Central memory CD8-positive, alpha-beta T cell (primary cell): ENCODE measurements around the gene DNAJC1.
"Not testable (repeated sequence)": the region's sequence is repeated elsewhere in the genome, so short reads cannot be mapped to it uniquely, and the experiment has no call there.

Experiments
- ATAC-seq: fragments of 150-1000 bp; cut with Tn5 transposase; replicated peaks from 2 replicates; pipeline ENCODE4 v1.10.0; 2022; ENCODE audit warnings: mild to moderate bottlenecking, moderate FRiP score, moderate number of reproducible peaks; ENCODE audit not compliant: poor library complexity, severe bottlenecking; ENCODE audit errors: extremely low read depth
- DNase-seq, 2 donors: peaks; one replicate each; pipeline ENCODE4 v3.0.0; 2021; ENCODE audit warnings: low spot score in 2 of 2
- H3K27ac Mint-ChIP-seq: one replicate; pipeline ENCODE4 v1.8.0; 2022; ENCODE audit warnings: low read depth, mild to moderate bottlenecking, moderate library complexity, mixed read lengths
- H3K27me3 Mint-ChIP-seq: one replicate; pipeline ENCODE4 v1.8.0; 2022; ENCODE audit warnings: mixed read lengths
- H3K36me3 Mint-ChIP-seq: one replicate; pipeline ENCODE4 v1.8.0; 2022; ENCODE audit warnings: mild to moderate bottlenecking, moderate library complexity, mixed read lengths; ENCODE audit not compliant: insufficient read depth
- H3K4me1 Mint-ChIP-seq: one replicate; pipeline ENCODE4 v1.8.0; 2022; ENCODE audit warnings: mixed read lengths
- H3K4me3 Mint-ChIP-seq: one replicate; pipeline ENCODE4 v1.8.0; 2022; ENCODE audit warnings: mild to moderate bottlenecking, moderate library complexity, mixed read lengths
- H3K9me3 Mint-ChIP-seq: one replicate; pipeline ENCODE4 v1.8.0; 2022; ENCODE audit warnings: mixed read lengths

The DNAJC1 gene

GRCh38 chr10:21869087-21869486, 134.4 kb downstream of the DNAJC1 start:
- H3K27me3 Mint-ChIP-seq, ATAC-seq, H3K9me3 Mint-ChIP-seq, H3K27ac Mint-ChIP-seq, H3K4me1 Mint-ChIP-seq, H3K4me3 Mint-ChIP-seq, DNase-seq: not testable (repeated sequence)
- H3K36me3 Mint-ChIP-seq, result peaks cover 11% of the 10 kb centered on the region

GRCh38 chr10:21860718-21861117, 142.8 kb downstream of the DNAJC1 start:
- ATAC-seq (no peak), DNase-seq (no peak)
- H3K36me3 Mint-ChIP-seq, result peaks cover 2% of the 10 kb centered on the region
- no peaks in the 10 kb centered on the region for H3K9me3 Mint-ChIP-seq
- H3K27me3 Mint-ChIP-seq, result no peaks in the 10 kb centered on the region
- no peak overlapping the region for H3K27ac Mint-ChIP-seq
- H3K4me1 Mint-ChIP-seq, result peaks cover 6% of the 10 kb centered on the region
- H3K4me3 Mint-ChIP-seq, result no peak overlapping the region

GRCh38 chr10:21858455-21858854, 145.1 kb downstream of the DNAJC1 start:
- no peaks in the 10 kb centered on the region for H3K9me3 Mint-ChIP-seq
- peaks cover 4% of the 10 kb centered on the region for H3K36me3 Mint-ChIP-seq
- no peaks in the 10 kb centered on the region for H3K27me3 Mint-ChIP-seq

GRCh38 chr10:21849607-21850006, 153.9 kb downstream of the DNAJC1 start:
- Mint-ChIP-seq H3K4me3 (no peak overlapping the region), H3K9me3 (peaks cover 5% of the 10 kb centered on the region), H3K27me3 (no peaks in the 10 kb centered on the region), H3K27ac (no peak overlapping the region), H3K4me1 (peaks cover 6% of the 10 kb centered on the region), H3K36me3 (peaks cover 6% of the 10 kb centered on the region)
- DNase-seq (no peak), ATAC-seq (no peak)

More at GRCh38 chr10:21858455-21858854, 145.1 kb downstream of the DNAJC1 start:
- DNase-seq (no peak), ATAC-seq (no peak)
- peaks cover 6% of the 10 kb centered on the region for H3K4me1 Mint-ChIP-seq
- no peak overlapping the region for H3K4me3 Mint-ChIP-seq
- H3K27ac Mint-ChIP-seq, result no peak overlapping the region

- H3K4me3 Mint-ChIP-seq, result no peak overlapping the region
- ATAC-seq (no peak), DNase-seq (no peak)
- H3K4me1 Mint-ChIP-seq, result no peaks in the 10 kb centered on the region
- H3K27ac Mint-ChIP-seq, result no peak overlapping the region
- H3K9me3 Mint-ChIP-seq, result peaks cover 14% of the 10 kb centered on the region
- no peaks in the 10 kb centered on the region for H3K27me3 Mint-ChIP-seq
- peaks cover 5% of the 10 kb centered on the region for H3K36me3 Mint-ChIP-seq
These were observed 159.9 kb downstream of the DNAJC1 start for GRCh38 chr10:21843645-21844044.

GRCh38 chr10:21841273-21841672, 162.3 kb downstream of the DNAJC1 start:
- ATAC-seq, H3K9me3 Mint-ChIP-seq, H3K27ac Mint-ChIP-seq, H3K4me1 Mint-ChIP-seq, H3K4me3 Mint-ChIP-seq, H3K27me3 Mint-ChIP-seq, H3K36me3 Mint-ChIP-seq, DNase-seq: not testable (repeated sequence)

- ATAC-seq, DNase-seq, H3K27ac Mint-ChIP-seq, H3K4me1 Mint-ChIP-seq, H3K4me3 Mint-ChIP-seq, H3K36me3 Mint-ChIP-seq, H3K27me3 Mint-ChIP-seq: not testable (repeated sequence)
- peaks cover 25% of the 10 kb centered on the region for H3K9me3 Mint-ChIP-seq
These were observed 166.0 kb downstream of the DNAJC1 start for GRCh38 chr10:21837487-21837886.

GRCh38 chr10:21834574-21834973, 169.0 kb downstream of the DNAJC1 start:
- not testable (repeated sequence) for H3K27ac Mint-ChIP-seq, H3K4me3 Mint-ChIP-seq, H3K36me3 Mint-ChIP-seq, DNase-seq, H3K4me1 Mint-ChIP-seq, H3K27me3 Mint-ChIP-seq, ATAC-seq
- peaks cover 41% of the 10 kb centered on the region for H3K9me3 Mint-ChIP-seq

GRCh38 chr10:21832821-21833130, 170.8 kb downstream of the DNAJC1 start:
- ATAC-seq, result no peak
- H3K27ac Mint-ChIP-seq, result no peak overlapping the region
- peaks cover 37% of the 10 kb centered on the region for H3K9me3 Mint-ChIP-seq
- peaks cover 3% of the 10 kb centered on the region for H3K36me3 Mint-ChIP-seq
- H3K4me1 Mint-ChIP-seq, result peaks cover 5% of the 10 kb centered on the region
- no peak overlapping the region for H3K4me3 Mint-ChIP-seq
- no peaks in the 10 kb centered on the region for H3K27me3 Mint-ChIP-seq
- no peak for DNase-seq

- H3K36me3 Mint-ChIP-seq, result peaks cover 3% of the 10 kb centered on the region
- H3K4me3 Mint-ChIP-seq, result no peak overlapping the region
- ATAC-seq, result no peak
- no peak overlapping the region for H3K27ac Mint-ChIP-seq
- peaks cover 37% of the 10 kb centered on the region for H3K9me3 Mint-ChIP-seq
- no peak for DNase-seq
- no peaks in the 10 kb centered on the region for H3K27me3 Mint-ChIP-seq
- H3K4me1 Mint-ChIP-seq, result peaks cover 5% of the 10 kb centered on the region
These were observed 171.3 kb downstream of the DNAJC1 start for GRCh38 chr10:21831986-21832820.

GRCh38 chr10:21830037-21830436, 173.5 kb downstream of the DNAJC1 start:
- ATAC-seq (no peak), DNase-seq (no peak)
- Mint-ChIP-seq H3K4me1 (no peaks in the 10 kb centered on the region), H3K27ac (no peak overlapping the region), H3K36me3 (peaks cover 5% of the 10 kb centered on the region), H3K9me3 (peaks cover 31% of the 10 kb centered on the region), H3K27me3 (no peaks in the 10 kb centered on the region), H3K4me3 (no peak overlapping the region)

- peaks cover 20% of the 10 kb centered on the region for H3K9me3 Mint-ChIP-seq
- H3K27me3 Mint-ChIP-seq, result no peaks in the 10 kb centered on the region
- ATAC-seq, result no peak
- H3K27ac Mint-ChIP-seq, result no peak overlapping the region
- H3K4me3 Mint-ChIP-seq, result no peak overlapping the region
- no peaks in the 10 kb centered on the region for H3K4me1 Mint-ChIP-seq
- H3K36me3 Mint-ChIP-seq, result peaks cover 5% of the 10 kb centered on the region
- DNase-seq, result no peak
These were observed 176.2 kb downstream of the DNAJC1 start for GRCh38 chr10:21827308-21827707.

GRCh38 chr10:21826725-21827124, 176.8 kb downstream of the DNAJC1 start:
- peaks cover 16% of the 10 kb centered on the region for H3K9me3 Mint-ChIP-seq

More at GRCh38 chr10:21826725-21827124, 176.8 kb downstream of the DNAJC1 start:
- peaks cover 5% of the 10 kb centered on the region for H3K36me3 Mint-ChIP-seq
- no peaks in the 10 kb centered on the region for H3K27me3 Mint-ChIP-seq
- H3K4me3 Mint-ChIP-seq, result no peak overlapping the region
- DNase-seq, result no peak
- H3K4me1 Mint-ChIP-seq, result no peaks in the 10 kb centered on the region
- no peak overlapping the region for H3K27ac Mint-ChIP-seq
- ATAC-seq, result no peak
